Activated CD4-positive, alpha-beta T cell treated with anti-CD3 and anti-CD28 coated beads, Interleukin-2, amount 50 U/mL, for 48 hours (primary cell): Measurements from ENCODE around the gene LAMP1.
"Not testable (repeated sequence)": the region's sequence is repeated elsewhere in the genome, so short reads cannot be mapped to it uniquely, and the experiment has no call there.

ENCODE experiments used
- DNase-seq, 2 experiments: peaks; one replicate each; pipeline ENCODE4 v3.0.0-alpha.2; 2020

Gene LAMP1

GRCh38 chr13:113296823-113297369, at the start of gene LAMP1:
TSS of gene LAMP1 (plus strand) at chr13:113297239. CDS start at chr13:113297435, 196 bp downstream.
- DNase-seq, result peak; percentile 98

- DNase-seq, result no peak
These were observed 44.4 kb upstream of the LAMP1 start for GRCh38 chr13:113252516-113253095.

GRCh38 chr13:113257908-113258307, 39.1 kb upstream of the LAMP1 start:
- not testable (repeated sequence) for DNase-seq

- no peak for DNase-seq
These were observed 38.6 kb upstream of the LAMP1 start for GRCh38 chr13:113258321-113259054.

GRCh38 chr13:113260996-113261395, 36.0 kb upstream of the LAMP1 start:
- DNase-seq, result no peak

GRCh38 chr13:113263016-113263415, 34.0 kb upstream of the LAMP1 start:
- DNase-seq, result not testable (repeated sequence)

- no peak for DNase-seq
These were observed 29.2 kb upstream of the LAMP1 start for GRCh38 chr13:113267642-113268405.

GRCh38 chr13:113272031-113272430, 25.0 kb upstream of the LAMP1 start:
- DNase-seq, result no peak

GRCh38 chr13:113272701-113273181, 24.3 kb upstream of the LAMP1 start:
- DNase-seq, result no peak

GRCh38 chr13:113273321-113273720, 23.7 kb upstream of the LAMP1 start:
- DNase-seq, result no peak

- no peak for DNase-seq
These were observed 23.0 kb upstream of the LAMP1 start for GRCh38 chr13:113273851-113274590.

GRCh38 chr13:113274721-113275120, 22.3 kb upstream of the LAMP1 start:
- no peak for DNase-seq

- DNase-seq, result peak; percentile 34 to 43
These were observed 21.7 kb upstream of the LAMP1 start for GRCh38 chr13:113275387-113275786.

GRCh38 chr13:113280126-113280525, 16.9 kb upstream of the LAMP1 start:
- no peak for DNase-seq

GRCh38 chr13:113283904-113284303, 13.1 kb upstream of the LAMP1 start:
- no peak for DNase-seq

GRCh38 chr13:113288880-113289279, 8.2 kb upstream of the LAMP1 start:
- no peak for DNase-seq

- DNase-seq, result no peak
These were observed 5.9 kb upstream of the LAMP1 start for GRCh38 chr13:113291129-113291528.

- peak; percentile 30 to 31 for DNase-seq
These were observed 4.8 kb upstream of the LAMP1 start for GRCh38 chr13:113292021-113292862.

GRCh38 chr13:113293686-113294085, 3.4 kb upstream of the LAMP1 start:
- DNase-seq, result no peak

- no peak for DNase-seq
These were observed 1.3 kb upstream of the LAMP1 start for GRCh38 chr13:113295776-113296175.

- DNase-seq, result peak; percentile 29 to 44
These were observed 467 bp downstream of the LAMP1 start for GRCh38 chr13:113297370-113298042.
